Measurements from ENCODE around the gene SART1.

DNA sequence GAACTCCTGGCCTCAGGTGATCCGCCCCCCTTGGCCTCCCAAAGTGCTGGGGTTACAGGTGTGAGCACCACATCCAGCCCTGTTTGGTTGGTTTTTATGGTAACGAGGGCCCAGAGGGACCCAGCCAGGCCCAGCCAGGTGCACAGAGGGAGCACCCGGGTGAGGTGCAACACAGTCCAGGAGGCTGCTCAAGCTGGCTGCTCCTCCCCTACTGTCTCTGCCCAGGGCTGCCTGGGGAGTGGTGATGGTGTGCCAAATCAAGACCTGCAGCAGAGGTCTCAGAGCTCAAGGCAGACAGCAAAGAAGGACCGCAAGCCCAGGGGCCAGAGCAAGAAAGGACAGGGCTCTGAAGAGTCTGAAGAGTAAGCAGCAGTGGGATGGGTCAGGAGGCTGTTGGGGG lies 14.9 kb upstream of the SART1 start:
- TF ChIP-seq POLR2A (IDR thresholded peaks at IDR 0.05), result no peak
- TF ChIP-seq, protein P1, sequence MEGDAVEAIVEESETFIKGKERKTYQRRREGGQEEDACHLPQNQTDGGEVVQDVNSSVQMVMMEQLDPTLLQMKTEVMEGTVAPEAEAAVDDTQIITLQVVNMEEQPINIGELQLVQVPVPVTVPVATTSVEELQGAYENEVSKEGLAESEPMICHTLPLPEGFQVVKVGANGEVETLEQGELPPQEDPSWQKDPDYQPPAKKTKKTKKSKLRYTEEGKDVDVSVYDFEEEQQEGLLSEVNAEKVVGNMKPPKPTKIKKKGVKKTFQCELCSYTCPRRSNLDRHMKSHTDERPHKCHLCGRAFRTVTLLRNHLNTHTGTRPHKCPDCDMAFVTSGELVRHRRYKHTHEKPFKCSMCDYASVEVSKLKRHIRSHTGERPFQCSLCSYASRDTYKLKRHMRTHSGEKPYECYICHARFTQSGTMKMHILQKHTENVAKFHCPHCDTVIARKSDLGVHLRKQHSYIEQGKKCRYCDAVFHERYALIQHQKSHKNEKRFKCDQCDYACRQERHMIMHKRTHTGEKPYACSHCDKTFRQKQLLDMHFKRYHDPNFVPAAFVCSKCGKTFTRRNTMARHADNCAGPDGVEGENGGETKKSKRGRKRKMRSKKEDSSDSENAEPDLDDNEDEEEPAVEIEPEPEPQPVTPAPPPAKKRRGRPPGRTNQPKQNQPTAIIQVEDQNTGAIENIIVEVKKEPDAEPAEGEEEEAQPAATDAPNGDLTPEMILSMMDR (IDR thresholded peaks at IDR 0.05), result no peak
- TF ChIP-seq POLR2AphosphoS5 (IDR thresholded peaks at IDR 0.05), result no peak
